GM12801 (cell line): ENCODE results near the gene MFNG.

Experiments used
- CTCF ChIP-seq: IDR thresholded peaks from one replicate; pipeline ENCODE4 v1.5.1; 2011; ENCODE audit warnings: control low read depth; ENCODE audit not compliant: insufficient read length; ENCODE audit errors: extremely low read depth

Gene MFNG

GRCh38 chr22:37525073-37525745, 39.0 kb upstream of the MFNG start:
- no peak for TF ChIP-seq CTCF

DNA sequence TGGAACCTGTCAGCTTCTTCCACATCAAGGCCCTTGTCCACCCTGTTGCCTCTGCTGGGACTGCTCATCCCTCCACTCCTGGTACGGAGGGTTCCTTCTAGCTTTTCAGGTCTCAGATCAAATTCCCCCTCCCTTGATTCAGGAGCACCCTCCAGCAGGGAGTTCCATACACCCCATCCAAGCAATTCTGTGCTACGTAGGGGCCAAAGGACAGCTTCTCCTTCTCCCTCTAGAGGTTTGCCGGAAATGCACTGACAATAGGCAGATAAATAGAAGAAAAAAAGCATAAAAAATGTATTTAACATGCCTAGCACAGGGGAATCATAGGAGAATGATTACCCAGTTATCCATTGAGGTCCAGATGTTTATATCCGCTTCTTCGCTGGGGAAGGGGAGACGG, 36.3 kb upstream of the MFNG start:
- no peak for TF ChIP-seq CTCF

DNA sequence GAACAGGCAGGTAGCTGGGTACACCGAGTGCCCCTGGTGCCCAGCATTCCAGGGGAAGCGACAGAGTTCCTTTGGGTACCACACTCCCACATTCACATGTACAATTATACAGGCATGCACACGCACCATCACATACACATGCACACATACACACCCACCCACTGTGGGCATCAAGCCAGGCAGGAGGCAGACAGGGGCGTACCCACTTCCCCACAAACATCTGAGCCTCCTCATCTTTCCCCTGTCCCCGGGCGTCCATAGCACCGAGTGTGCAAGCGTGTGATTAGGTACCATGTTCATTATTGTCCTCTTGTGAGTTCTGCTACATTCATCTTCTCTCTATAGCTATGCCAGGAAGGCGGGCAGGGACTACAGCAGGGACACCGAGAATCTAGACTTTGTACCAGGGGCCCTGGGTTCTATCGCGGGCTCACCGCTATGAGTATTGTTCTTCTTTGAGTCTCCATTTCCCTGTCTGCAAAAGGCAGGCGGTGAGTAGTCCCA, 35.1 kb upstream of the MFNG start:
- TF ChIP-seq CTCF = no peak

GRCh38 chr22:37520776-37521191, 34.6 kb upstream of the MFNG start:
- no peak for TF ChIP-seq CTCF

DNA sequence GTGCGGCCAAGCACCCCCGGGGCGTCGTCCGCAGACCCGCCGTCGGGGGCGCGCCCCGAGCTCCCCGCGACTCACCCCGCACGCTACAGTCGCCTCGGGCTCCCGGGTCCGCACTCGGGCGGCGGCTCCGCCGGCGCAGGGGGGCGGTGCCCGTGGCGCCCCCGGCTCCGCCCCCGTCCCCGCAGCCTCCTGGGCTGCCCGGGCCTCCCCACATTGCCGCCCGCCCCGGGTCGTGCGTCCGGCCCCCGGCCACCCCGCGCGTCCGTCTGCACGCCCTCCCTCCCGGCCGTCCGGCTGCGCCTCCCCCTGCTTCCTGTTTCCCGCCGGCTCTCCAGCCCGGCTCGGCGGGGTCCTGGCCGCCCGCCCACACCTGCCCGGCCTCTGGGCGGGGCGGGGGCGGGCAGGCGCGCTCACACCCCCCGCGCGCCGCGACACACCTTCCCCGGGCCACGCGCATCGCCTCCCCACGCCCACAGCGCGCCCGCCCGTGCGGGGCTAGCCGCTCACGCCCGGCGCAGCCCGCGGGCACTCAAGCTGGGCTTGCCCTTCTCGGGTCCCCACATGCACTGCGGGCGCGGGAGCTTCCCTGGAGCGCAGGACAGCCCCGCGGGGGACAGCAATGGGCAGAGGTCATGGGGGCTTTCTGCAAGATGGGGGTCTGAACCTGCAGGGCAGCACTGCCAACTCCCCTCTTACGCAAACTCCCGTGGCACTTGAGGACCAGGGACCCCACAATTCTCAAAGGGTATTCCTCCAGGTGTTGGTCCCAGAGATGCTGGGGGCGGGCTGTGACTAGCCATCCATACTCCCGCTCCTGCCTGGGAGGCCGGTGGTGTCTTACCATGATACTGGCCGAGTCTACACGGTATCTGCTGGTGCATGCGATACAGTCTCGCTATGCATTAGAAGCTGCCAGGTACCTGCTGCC, 33.3 kb upstream of the MFNG start, which contains the start of gene CARD10:
CARD10 (minus strand) TSS at position 148 of the 928 bp plus-strand sequence. CDS start 215 bp downstream, outside the sequence.
- TF ChIP-seq CTCF = no peak

- no peak for TF ChIP-seq CTCF
Measured at GRCh38 chr22:37518509-37519267, 32.5 kb upstream of the MFNG start.
